Type B pancreatic cell (in vitro differentiated cells): ENCODE data around the gene PARD6G. TPM values are rescaled to one million over a fixed set of nuclear protein-coding genes. Genes with fewer than 3 reads are reported as not detected.

Experiments
- DNase-seq: peaks from one replicate; pipeline ENCODE4 v3.0.0; 2021; ENCODE audit warnings: mixed read lengths; ENCODE audit not compliant: unreplicated experiment; ENCODE audit errors: extremely low spot score
- H3K27ac Mint-ChIP-seq: 2 replicates; pipeline ENCODE4 v1.8.0; 2021; ENCODE audit warnings: mild to moderate bottlenecking, mixed read lengths
- H3K27me3 Mint-ChIP-seq: 2 replicates; pipeline ENCODE4 v1.8.0; 2021; ENCODE audit warnings: mixed read lengths
- H3K36me3 Mint-ChIP-seq: 2 replicates; pipeline ENCODE4 v1.8.0; 2021; ENCODE audit warnings: mixed read lengths
- H3K4me1 Mint-ChIP-seq: one replicate; pipeline ENCODE4 v1.8.0; 2021; ENCODE audit warnings: mixed read lengths; ENCODE audit not compliant: unreplicated experiment
- H3K4me3 Mint-ChIP-seq: 2 replicates; pipeline ENCODE4 v1.8.0; 2021; ENCODE audit warnings: mild to moderate bottlenecking, mixed read lengths
- H3K9me3 Mint-ChIP-seq: 2 replicates; pipeline ENCODE4 v1.8.0; 2021; ENCODE audit warnings: mixed read lengths
- CTCF ChIP-seq: fragments of 200-600 bp; sonication (generic); conservative IDR thresholded peaks from 2 replicates; pipeline ENCODE4 v1.5.0; 2021; ENCODE audit warnings: antibody characterized with exemption, mild to moderate bottlenecking
- total RNA-seq: library from RNA; stranded (reverse); gene quantifications from 2 replicates; pipeline ENCODE4 v1.2.1, GENCODE V29; 2021; ENCODE audit warnings: low replicate concordance

The PARD6G gene
- total RNA-seq, 1 donor from 2014 or later = 21.8 TPM

- Mint-ChIP-seq H3K36me3 (peaks cover 7% of the 10 kb centered on the region), H3K9me3 (peaks cover 8% of the 10 kb centered on the region), H3K4me1 (peaks cover 11% of the 10 kb centered on the region), H3K27me3 (no peaks in the 10 kb centered on the region), H3K27ac (no peak overlapping the region), H3K4me3 (no peak overlapping the region)
- no peak for DNase-seq
- no peak for TF ChIP-seq CTCF
Observed at GRCh38 chr18:80168982-80169381, 78.3 kb downstream of the PARD6G start.

DNA sequence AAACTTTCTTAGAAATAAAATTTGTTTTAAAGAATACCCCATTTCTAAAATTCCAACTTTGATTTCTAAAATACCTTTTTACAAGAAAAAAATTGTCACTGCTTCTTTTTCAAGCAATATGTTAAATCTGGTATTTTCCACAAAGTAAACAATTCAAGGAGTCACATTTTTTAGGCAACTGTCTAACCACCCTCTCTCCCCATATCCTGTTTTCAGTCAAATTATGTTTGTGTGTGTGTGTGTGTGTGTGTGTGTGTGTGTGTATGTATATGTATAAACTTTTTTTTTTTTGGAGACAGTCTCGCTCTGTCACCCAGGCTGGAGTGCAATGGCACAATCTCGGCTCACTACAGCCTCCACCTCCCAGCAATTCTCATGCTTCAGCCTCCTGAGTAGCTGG is 79.0 kb downstream of the PARD6G start:
- DNase-seq = no peak
- Mint-ChIP-seq H3K9me3 (peaks cover 8% of the 10 kb centered on the region), H3K36me3 (peaks cover 11% of the 10 kb centered on the region), H3K27me3 (no peaks in the 10 kb centered on the region), H3K4me3 (no peak overlapping the region), H3K4me1 (peaks cover 11% of the 10 kb centered on the region), H3K27ac (no peak overlapping the region)
- TF ChIP-seq CTCF = no peak

GRCh38 chr18:80167931-80168330 is 79.4 kb downstream of the PARD6G start:
- H3K27ac Mint-ChIP-seq = no peak overlapping the region
- no peak for DNase-seq
- H3K4me1 Mint-ChIP-seq = peaks cover 11% of the 10 kb centered on the region
- H3K36me3 Mint-ChIP-seq = peaks cover 13% of the 10 kb centered on the region
- H3K27me3 Mint-ChIP-seq = no peaks in the 10 kb centered on the region
- peaks cover 8% of the 10 kb centered on the region for H3K9me3 Mint-ChIP-seq
- H3K4me3 Mint-ChIP-seq = no peak overlapping the region
- TF ChIP-seq CTCF = no peak

DNA sequence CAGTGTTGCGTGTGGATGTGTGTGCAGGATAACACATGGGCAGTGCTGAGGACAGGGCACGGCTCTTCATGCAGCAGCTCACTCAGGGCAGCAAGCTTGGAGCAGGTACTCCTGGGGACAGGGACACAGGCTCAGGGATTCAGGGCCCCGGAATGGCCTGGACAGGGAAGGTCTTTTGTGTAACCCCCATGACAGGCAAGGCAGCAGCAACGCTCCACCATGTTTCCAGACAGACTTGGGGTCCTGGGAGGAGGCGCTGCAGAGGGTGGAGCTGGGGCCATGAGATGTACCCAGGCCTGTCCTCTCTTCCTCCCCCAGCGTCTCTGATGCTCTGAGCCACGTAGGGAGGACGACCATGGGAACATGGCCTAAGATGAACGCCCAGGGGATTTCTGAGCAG is 80.0 kb downstream of the PARD6G start:
- H3K9me3 Mint-ChIP-seq = peaks cover 8% of the 10 kb centered on the region
- DNase-seq = no peak
- no peaks in the 10 kb centered on the region for H3K27me3 Mint-ChIP-seq
- TF ChIP-seq CTCF = no peak
- no peak overlapping the region for H3K4me3 Mint-ChIP-seq
- H3K36me3 Mint-ChIP-seq = peaks cover 19% of the 10 kb centered on the region
- peaks cover 11% of the 10 kb centered on the region for H3K4me1 Mint-ChIP-seq
- H3K27ac Mint-ChIP-seq = no peak overlapping the region

- H3K27me3 Mint-ChIP-seq = no peaks in the 10 kb centered on the region
Observed at GRCh38 chr18:80166725-80167124, 80.6 kb downstream of the PARD6G start.

More at GRCh38 chr18:80166725-80167124, 80.6 kb downstream of the PARD6G start:
- peaks cover 8% of the 10 kb centered on the region for H3K9me3 Mint-ChIP-seq
- no peak overlapping the region for H3K27ac Mint-ChIP-seq
- no peak overlapping the region for H3K4me3 Mint-ChIP-seq
- H3K36me3 Mint-ChIP-seq = peaks cover 26% of the 10 kb centered on the region
- peaks cover 11% of the 10 kb centered on the region for H3K4me1 Mint-ChIP-seq
- no peak for TF ChIP-seq CTCF
- DNase-seq = no peak
